Activated CD8-positive, alpha-beta memory T cell treated with anti-CD3 and anti-CD28 coated beads for 36 hours (primary cell): ENCODE measurements around the gene RALY. TPM values are rescaled to one million over a fixed set of nuclear protein-coding genes. Genes with fewer than 3 reads are reported as not detected.
"Not testable (repeated sequence)": the region's sequence is repeated elsewhere in the genome, so short reads cannot be mapped to it uniquely, and the experiment has no call there.

ENCODE experiments used
- CTCF ChIA-PET: fragments of 350-600 bp; sonication (Branson Sonifier 250); formaldehyde crosslinking; loops from one replicate; lab custom pipeline; 2021; ENCODE audit warnings: antibody characterized with exemption; lab: Charles Lee
- POLR2A ChIA-PET: fragments of 350-600 bp; sonication (Branson Sonifier 250); formaldehyde crosslinking; loops from one replicate; lab custom pipeline; 2021; ENCODE audit warnings: antibody characterized with exemption; lab: Charles Lee
- total RNA-seq, 2 experiments: library from RNA; stranded (reverse); gene quantifications; one replicate each; pipeline ENCODE4 v1.2.3, GENCODE V29; 2021

The RALY gene
- total RNA-seq, 2 experiments from 2014 or later, result 145 to 148 TPM

- CTCF ChIA-PET, result interaction anchor here (1.2 kb wide), 1 partner anchor 15 kb away, joined by 3 read pairs; no protein-coding TSS in a partner anchor
- POLR2A ChIA-PET, result interaction anchor here (1.2 kb wide), 1 partner anchor 18 kb away, joined by 4 read pairs; the partner anchor contains the start of gene RALY
These were observed 17.6 kb downstream of the RALY start for GRCh38 chr20:34011275-34011674.

- ChIA-PET POLR2A (interaction anchor here (0.5 to 1.2 kb wide), 2 partner anchors 19 to 505 kb away, joined by 4 to 5 read pairs; partner anchors contain the start of gene RALY), CTCF (interaction anchor here (1.2 kb wide), 1 partner anchor 16 kb away, joined by 3 read pairs; no protein-coding TSS in a partner anchor)
These were observed 18.6 kb downstream of the RALY start for GRCh38 chr20:34012330-34012729.

GRCh38 chr20:34012735-34013134 lies 19.0 kb downstream of the RALY start:
- ChIA-PET CTCF (interaction anchor here (0.7 kb wide), 1 partner anchor 27 kb away, joined by 5 read pairs; no protein-coding TSS in a partner anchor), POLR2A (interaction anchor here (1.2 kb wide), 1 partner anchor 19 kb away, joined by 4 read pairs; the partner anchor contains the start of gene RALY)

- CTCF ChIA-PET, result interaction anchor here (0.7 kb wide), 1 partner anchor 26 kb away, joined by 5 read pairs; no protein-coding TSS in a partner anchor
- POLR2A ChIA-PET, result no interaction called here
These were observed 19.8 kb downstream of the RALY start for GRCh38 chr20:34013554-34013953.

- ChIA-PET POLR2A (no interaction called here), CTCF (no interaction called here)
These were observed 21.2 kb downstream of the RALY start for GRCh38 chr20:34014878-34015277.

- POLR2A ChIA-PET, result no interaction called here
- CTCF ChIA-PET, result no interaction called here
These were observed 22.0 kb downstream of the RALY start for GRCh38 chr20:34015401-34016335.

GRCh38 chr20:34016736-34017135 lies 23.0 kb downstream of the RALY start:
- ChIA-PET POLR2A (no interaction called here), CTCF (no interaction called here)

GRCh38 chr20:34017610-34018009 lies 23.9 kb downstream of the RALY start:
- CTCF ChIA-PET, result no interaction called here
- POLR2A ChIA-PET, result no interaction called here

- ChIA-PET CTCF (no interaction called here), POLR2A (no interaction called here)
These were observed 24.5 kb downstream of the RALY start for GRCh38 chr20:34018166-34018565.

- ChIA-PET POLR2A (no interaction called here), CTCF (interaction anchor here (0.6 to 1.5 kb wide), 5 partner anchors 15 to 107 kb away, joined by 3 to 7 read pairs (median 3); no protein-coding TSS in a partner anchor)
These were observed 28.6 kb downstream of the RALY start for GRCh38 chr20:34022151-34022838.

- ChIA-PET POLR2A (no interaction called here), CTCF (interaction anchor here (1.3 to 1.5 kb wide), 3 partner anchors 15 to 30 kb away, joined by 3 to 7 read pairs (median 4); no protein-coding TSS in a partner anchor)
These were observed 29.1 kb downstream of the RALY start for GRCh38 chr20:34022839-34023234.

- CTCF ChIA-PET, result interaction anchor here (0.5 kb wide), 1 partner anchor 145 kb away, joined by 3 read pairs; no protein-coding TSS in a partner anchor
- POLR2A ChIA-PET, result no interaction called here
These were observed 30.4 kb downstream of the RALY start for GRCh38 chr20:34023937-34024722.

GRCh38 chr20:34024723-34025351 lies 31.1 kb downstream of the RALY start:
- POLR2A ChIA-PET, result no interaction called here
- CTCF ChIA-PET, result interaction anchor here (0.7 to 1.3 kb wide), 2 partner anchors 91 to 236 kb away, joined by 3 to 4 read pairs; no protein-coding TSS in a partner anchor

- CTCF ChIA-PET, result interaction anchor here (0.5 kb wide), 1 partner anchor 12 kb away, joined by 3 read pairs; no protein-coding TSS in a partner anchor
These were observed 34.3 kb downstream of the RALY start for GRCh38 chr20:34028013-34028412.

GRCh38 chr20:34029415-34029814 lies 35.7 kb downstream of the RALY start:
- CTCF ChIA-PET, result no interaction called here
- POLR2A ChIA-PET, result no interaction called here

More at GRCh38 chr20:34028013-34028412, 34.3 kb downstream of the RALY start:
- POLR2A ChIA-PET, result not testable (repeated sequence)

- ChIA-PET CTCF (no interaction called here), POLR2A (no interaction called here)
These were observed 36.7 kb downstream of the RALY start for GRCh38 chr20:34030456-34030855.

- POLR2A ChIA-PET, result no interaction called here
- CTCF ChIA-PET, result no interaction called here
These were observed 40.2 kb downstream of the RALY start for GRCh38 chr20:34033903-34034302.

- CTCF ChIA-PET, result interaction anchor here (1.7 kb wide), 1 partner anchor 15 kb away, joined by 4 read pairs; no protein-coding TSS in a partner anchor
- POLR2A ChIA-PET, result interaction anchor here (0.7 kb wide), 1 partner anchor 75 kb away, joined by 3 read pairs; the partner anchor contains the start of gene EIF2S2
These were observed 43.4 kb downstream of the RALY start for GRCh38 chr20:34037121-34037520.
